HCT116 (cell line): ENCODE data around the gene ZKSCAN4. TPM values are rescaled to one million over a fixed set of nuclear protein-coding genes. Genes with fewer than 3 reads are reported as not detected.

ENCODE experiments used
- CTCF ChIP-seq, 3 experiments: fragments of 200-600 bp in 1 of 3; sonication (generic) in 1 of 3; IDR thresholded peaks in 2 of 3; conservative IDR thresholded peaks in 1 of 3; 2 replicates each; pipeline ENCODE4 v1.5.1; 2012 to 2017; ENCODE audit warnings: low read depth in 2 of 3, low read length in 2 of 3, antibody characterized with exemption in 1 of 3, borderline replicate concordance in 1 of 3, control low read depth in 1 of 3, mild to moderate bottlenecking in 1 of 3, mixed read lengths in 1 of 3, mixed run types in 1 of 3, moderate library complexity in 1 of 3; ENCODE audit not compliant: insufficient read depth in 1 of 3
- EZH2 ChIP-seq: fragments of 200-600 bp; sonication (generic); IDR thresholded peaks from 2 replicates; pipeline ENCODE4 v1.6.1; 2017; ENCODE audit warnings: antibody characterized with exemption, mixed run types
- EZH2phosphoT487 ChIP-seq: fragments of 200-600 bp; IDR thresholded peaks from 2 replicates; pipeline ENCODE4 v1.6.1; 2018; ENCODE audit warnings: antibody characterized with exemption, borderline replicate concordance
- JUND ChIP-seq: IDR thresholded peaks from 2 replicates; pipeline ENCODE4 v1.6.1; 2012
- REST ChIP-seq: IDR thresholded peaks from 2 replicates; pipeline ENCODE4 v1.6.1; 2012; ENCODE audit warnings: low read depth
- SP1 ChIP-seq: IDR thresholded peaks from 2 replicates; pipeline ENCODE4 v1.6.1; 2012; ENCODE audit warnings: low read depth
- SRF ChIP-seq: IDR thresholded peaks from 2 replicates; pipeline ENCODE4 v1.6.1; 2012; ENCODE audit warnings: low read depth
- YY1 ChIP-seq: IDR thresholded peaks from 2 replicates; pipeline ENCODE4 v1.6.1; 2011; ENCODE audit warnings: low read length, low read depth, moderate library complexity, mild to moderate bottlenecking; ENCODE audit not compliant: insufficient replicate concordance; ENCODE audit errors: extremely low read depth
- ZNF274 ChIP-seq: fragments of 200-500 bp; sonication (Bioruptor generic); IDR thresholded peaks from 2 replicates; pipeline ENCODE4 v1.6.1; 2014; ENCODE audit warnings: mild to moderate bottlenecking, low read depth, low read length, inconsistent platforms
- total RNA-seq: library from RNA; stranded (reverse); gene quantifications from one replicate; pipeline ENCODE4 v1.2.1, GENCODE V29; 2021; ENCODE audit not compliant: unreplicated experiment

The ZKSCAN4 gene
- total RNA-seq, 1 experiment from 2014 or later: 4.8 TPM

- TF ChIP-seq EZH2phosphoT487 (no peak), CTCF (IDR thresholded peaks at IDR 0.05 in 2 of 3, conservative IDR thresholded peaks at IDR 0.05 in 1 of 3; ENCODE audit: borderline replicate concordance in 1 of 3, insufficient read depth in 1 of 3, low read depth in 2 of 3, low read length in 2 of 3) (no peak), JUND (no peak), SRF (no peak), YY1 (peak; percentile 47), SP1 (peak; percentile 46; the same call in 1 of the 2 replicates), EZH2 (no peak), ZNF274 (no peak), REST (no peak)
Measured at GRCh38 chr6:28266962-28267694, 15.1 kb upstream of the ZKSCAN4 start, which contains the start of gene ZSCAN26 (continued).
